Gastroesophageal sphincter (tissue), 4 donors: ENCODE data around the gene PAK2. TPM values are rescaled to one million over a fixed set of nuclear protein-coding genes. Genes with fewer than 3 reads are reported as not detected.
"Not testable (repeated sequence)": the region's sequence is repeated elsewhere in the genome, so short reads cannot be mapped to it uniquely, and the experiment has no call there.

Experiments used
- ATAC-seq: fragments of 150-250 bp; one replicate; pipeline ENCODE4 v1.9.1; 2016; ENCODE audit warnings: mild to moderate bottlenecking, moderate library complexity
- H3K27ac ChIP-seq, 4 donors: fragments of 200-600 bp; sonication (generic) in 3 of 4; 1 replicate in 3 of 4; 2 replicates in 1 of 4; pipeline ENCODE4 v1.5.1; 2016 to 2019
- H3K27me3 ChIP-seq: fragments of 200-600 bp; sonication (generic); one replicate; pipeline ENCODE4 v1.5.1; 2019
- H3K36me3 ChIP-seq, 2 donors: fragments of 200-600 bp; sonication (generic); one replicate each; pipeline ENCODE4 v1.5.1; 2019; ENCODE audit warnings: control low read depth in 1 of 2
- H3K4me1 ChIP-seq, 3 donors: fragments of 200-600 bp; sonication (generic); 1 replicate in 2 of 3; 2 replicates in 1 of 3; pipeline ENCODE4 v1.5.1; 2016 to 2019; ENCODE audit warnings: control low read depth in 2 of 3
- H3K4me3 ChIP-seq, 2 donors: fragments of 200-600 bp; sonication (generic); one replicate each; pipeline ENCODE4 v1.5.1; 2019; ENCODE audit warnings: mild to moderate bottlenecking in 1 of 2, moderate library complexity in 1 of 2
- H3K9me3 ChIP-seq, 3 donors: fragments of 200-600 bp; sonication (generic); one replicate each; pipeline ENCODE4 v1.5.1; 2017 to 2019; ENCODE audit warnings: control low read depth in 2 of 3
- CTCF ChIP-seq, 4 experiments: fragments of 200-600 bp in 2 of 4; fragments of 450-650 bp in 2 of 4; sonication (generic) in 1 of 4; IDR thresholded peaks; one replicate each; pipeline ENCODE4 v1.5.1; 2017 to 2019; ENCODE audit warnings: antibody characterized with exemption in 4 of 4, mild to moderate bottlenecking in 2 of 4, moderate library complexity in 2 of 4
- EP300 ChIP-seq: sonication (generic); formaldehyde crosslinking; IDR thresholded peaks from one replicate; pipeline ENCODE4 v1.6.1; 2017; ENCODE audit warnings: antibody characterized with exemption, mild to moderate bottlenecking
- POLR2A ChIP-seq, 2 donors: fragments of 450-650 bp; IDR thresholded peaks; one replicate each; pipeline ENCODE4 v1.6.1; 2017; ENCODE audit warnings: antibody characterized with exemption in 2 of 2, mild to moderate bottlenecking in 2 of 2, moderate library complexity in 1 of 2
- POLR2AphosphoS5 ChIP-seq: sonication (generic); formaldehyde crosslinking; IDR thresholded peaks from one replicate; pipeline ENCODE4 v1.6.1; 2017; ENCODE audit warnings: antibody characterized with exemption
- WGBS, 2 donors: methylation state at CpG; one replicate each; pipeline ENCODE4 v1.1.5; 2018; ENCODE audit warnings: low coverage in 1 of 2; 5-methylcytosine and 5-hydroxymethylcytosine counted together
- total RNA-seq, 4 donors: library from RNA; depleted of rRNA; stranded (reverse); fragments of >200 nt; gene quantifications; one replicate each; pipeline ENCODE4 v1.1.0, GENCODE V29; 2016

The PAK2 gene
- total RNA-seq, 4 donors from 2014 or later, result 46.5 to 69.5 (median 61.8) TPM

GRCh38 chr3:196837819-196838420 is 98.3 kb downstream of the PAK2 start:
- no peak for TF ChIP-seq EP300
- TF ChIP-seq CTCF (IDR thresholded peaks at IDR 0.05), result peak; percentile 43 to 76 (median 64)
- H3K4me1 ChIP-seq, result peaks cover 0 to 5% (median 0%) of the 10 kb centered on the region in 3 donors

GRCh38 chr3:196839351-196839750 is 99.7 kb downstream of the PAK2 start:
- H3K36me3 ChIP-seq, H3K27me3 ChIP-seq, H3K4me3 ChIP-seq, ATAC-seq, H3K27ac ChIP-seq, H3K9me3 ChIP-seq, H3K4me1 ChIP-seq: not testable (repeated sequence)
- WGBS, 2 donors, result 80 to 93% methylated on average over 1 to 4 of the region's 6 CpGs

More at GRCh38 chr3:196837819-196838420, 98.3 kb downstream of the PAK2 start:
- Histone ChIP-seq H3K27me3 (no peaks in the 10 kb centered on the region), H3K9me3 (no peaks in the 10 kb centered on the region), H3K27ac (no peak overlapping the region), H3K4me3 (no peak overlapping the region), H3K36me3 (no peaks in the 10 kb centered on the region)
- 23 to 31% methylated on average over 1 to 3 of the region's 3 CpGs for WGBS, 2 donors
- peak; percentile 73 for ATAC-seq

GRCh38 chr3:196842567-196843434 is 103.1 kb downstream of the PAK2 start:
- Histone ChIP-seq H3K4me1 (peaks cover 0 to 5% (median 0%) of the 10 kb centered on the region in 3 donors), H3K9me3 (no peaks in the 10 kb centered on the region), H3K27ac (no peak overlapping the region), H3K4me3 (no peak overlapping the region), H3K27me3 (no peaks in the 10 kb centered on the region), H3K36me3 (no peaks in the 10 kb centered on the region)
- WGBS, 2 donors, result 46 to 56% methylated on average over 11 to 14 of the region's 17 CpGs
- TF ChIP-seq POLR2A (IDR thresholded peaks at IDR 0.05), result no peak
- TF ChIP-seq POLR2AphosphoS5, result no peak
- ATAC-seq, result no peak

- H3K27ac ChIP-seq, result no peak overlapping the region
Measured at GRCh38 chr3:196843435-196844110, 103.9 kb downstream of the PAK2 start.

GRCh38 chr3:196844235-196845219 is 104.9 kb downstream of the PAK2 start:
- not testable (repeated sequence) for ATAC-seq, H3K4me1 ChIP-seq, H3K27ac ChIP-seq, H3K36me3 ChIP-seq, H3K4me3 ChIP-seq, H3K9me3 ChIP-seq, H3K27me3 ChIP-seq
- WGBS, 2 donors, result 80 to 83% methylated on average over 6 to 15 of the region's 22 CpGs

More at GRCh38 chr3:196843435-196844110, 103.9 kb downstream of the PAK2 start:
- ATAC-seq, result no peak
- no peak for TF ChIP-seq POLR2A (IDR thresholded peaks at IDR 0.05)
- TF ChIP-seq CTCF (IDR thresholded peaks at IDR 0.05), result no peak
- TF ChIP-seq EP300, result no peak
- TF ChIP-seq POLR2AphosphoS5, result no peak
- H3K9me3 ChIP-seq, result no peaks in the 10 kb centered on the region
- no peaks in the 10 kb centered on the region for H3K4me1 ChIP-seq
- 70 to 74% methylated on average over 5 to 9 of the region's 9 CpGs for WGBS, 2 donors
- no peak overlapping the region for H3K4me3 ChIP-seq
- no peaks in the 10 kb centered on the region for H3K36me3 ChIP-seq
- H3K27me3 ChIP-seq, result no peaks in the 10 kb centered on the region

GRCh38 chr3:196848375-196848774 is 108.7 kb downstream of the PAK2 start:
- 83 to 100% methylated on average over 1 to 4 of the region's 4 CpGs for WGBS, 2 donors
- H3K27ac ChIP-seq, H3K9me3 ChIP-seq, ATAC-seq, H3K27me3 ChIP-seq, H3K4me1 ChIP-seq, H3K36me3 ChIP-seq, H3K4me3 ChIP-seq: not testable (repeated sequence)
